T-helper 2 cell treated with Interferon-gamma antibody and Interleukin-4, amounts not matched to agents 100 ng/mL and 5 ng/mL, for 36 hours (primary cell): ENCODE measurements around the gene FRY. TPM values are rescaled to one million over a fixed set of nuclear protein-coding genes. Genes with fewer than 3 reads are reported as not detected.

Source experiments
- intact Hi-C: fragments of 100-400 bp; cut with micrococcal nuclease; formaldehyde crosslinking; loops from one replicate; pipeline ENCODE4 v1.15.1; 2023
- total RNA-seq: library from RNA; stranded (reverse); gene quantifications from 2 replicates; pipeline ENCODE4 v1.2.3, GENCODE V29; 2022

FRY gene
- total RNA-seq, 1 donor from 2014 or later, result 19.2 TPM

DNA sequence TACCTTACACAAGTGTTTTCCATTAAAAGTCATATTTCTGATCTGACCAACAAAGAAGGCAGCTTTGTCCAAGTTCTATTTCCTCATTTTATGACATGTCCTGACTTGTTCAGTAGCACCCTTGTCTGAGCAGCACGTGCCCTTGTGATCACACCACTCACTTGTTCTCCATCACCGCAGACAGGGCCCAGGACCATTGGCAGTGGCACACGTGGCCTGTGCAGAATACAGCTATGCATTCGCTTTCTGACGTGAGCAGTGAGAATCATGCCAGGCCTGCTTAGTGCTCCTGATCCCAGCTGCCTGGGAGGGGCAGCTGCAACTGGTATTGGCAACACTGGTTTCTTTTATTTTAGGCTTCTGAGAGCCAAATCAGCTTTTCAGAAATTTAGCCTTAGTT lies 134.2 kb downstream of the FRY start:
- intact Hi-C loops, result no loop called here

DNA sequence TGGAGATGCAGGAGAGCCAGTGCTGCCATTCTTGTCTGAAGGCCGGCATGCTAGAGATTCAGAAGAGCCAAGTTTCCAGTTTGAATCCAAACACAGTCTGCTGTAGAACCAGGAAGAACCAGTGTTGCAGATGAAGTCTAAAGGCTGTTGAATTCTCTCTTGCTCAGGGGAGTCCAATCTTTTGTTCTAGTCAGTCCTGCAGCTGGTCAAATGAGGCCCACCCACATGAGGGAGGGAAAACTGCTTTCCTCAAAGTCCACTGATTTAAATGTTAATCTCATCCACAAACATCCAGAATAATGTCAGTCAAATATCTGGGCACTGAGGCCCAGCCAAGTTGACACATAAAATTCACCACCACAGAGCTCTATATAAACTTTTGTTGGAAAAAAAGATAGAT lies 136.6 kb downstream of the FRY start:
- intact Hi-C loops, result no loop called here

DNA sequence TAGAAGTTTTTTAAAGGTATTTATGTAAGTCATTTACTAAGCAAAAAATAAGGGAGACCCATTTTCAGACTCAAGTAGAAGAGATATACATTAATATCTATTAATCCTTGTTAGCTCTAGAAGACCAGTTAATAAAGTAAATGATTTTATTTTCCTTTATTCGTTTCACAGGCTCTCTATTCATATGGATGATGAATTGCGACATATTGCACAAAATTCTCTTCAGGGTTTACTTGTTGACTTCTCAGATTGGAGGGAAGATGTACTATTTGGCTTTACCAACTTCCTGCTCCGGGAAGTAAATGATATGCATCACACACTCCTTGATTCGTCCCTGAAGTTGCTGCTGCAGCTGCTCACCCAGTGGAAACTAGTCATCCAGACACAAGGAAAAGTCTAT lies 139.3 kb downstream of the FRY start:
- intact Hi-C loops, result no loop called here

DNA sequence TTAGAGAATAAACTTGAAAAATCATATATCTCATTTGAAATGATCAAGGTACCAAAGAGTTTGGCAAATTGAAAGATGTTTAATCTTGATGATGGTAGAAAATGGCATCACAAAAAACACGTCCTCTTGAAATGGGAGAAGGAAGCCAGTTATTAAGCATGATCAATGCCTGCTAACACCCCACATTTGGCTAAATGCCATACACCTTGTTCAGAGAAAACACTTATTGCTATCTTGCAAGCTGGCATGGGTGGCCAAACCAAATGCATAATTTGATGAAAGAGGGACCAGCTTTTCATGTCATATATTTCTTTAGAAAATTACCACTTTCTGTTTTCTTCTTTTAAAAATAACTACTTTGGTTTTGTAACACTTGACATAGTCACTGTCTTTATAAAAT lies 142.3 kb downstream of the FRY start:
- intact Hi-C loops, result no loop called here

DNA sequence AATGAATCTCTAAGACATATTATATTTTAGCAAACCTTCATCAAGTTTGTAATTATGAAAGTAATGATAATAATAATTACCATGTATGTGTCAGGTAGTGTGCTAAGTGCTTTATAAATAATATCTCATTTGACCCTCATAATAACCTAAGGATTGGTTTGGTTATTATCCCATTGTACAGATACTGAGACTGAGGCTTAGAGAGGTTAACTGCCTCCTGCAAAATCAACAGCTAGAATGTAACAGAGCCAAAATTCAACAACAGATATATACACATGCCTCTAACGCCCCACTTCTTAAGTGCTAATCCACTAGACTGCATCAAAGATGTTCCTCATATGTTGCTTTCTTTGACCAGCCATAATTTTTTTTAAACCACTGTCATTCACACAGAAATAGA lies 142.8 kb downstream of the FRY start:
- intact Hi-C loops, result no loop called here

GRCh38 chr13:32175307-32175706 lies 143.7 kb downstream of the FRY start:
- intact Hi-C loops, result no loop called here

- intact Hi-C loops, result no loop called here
Observed at GRCh38 chr13:32175943-32176342, 144.4 kb downstream of the FRY start.

DNA sequence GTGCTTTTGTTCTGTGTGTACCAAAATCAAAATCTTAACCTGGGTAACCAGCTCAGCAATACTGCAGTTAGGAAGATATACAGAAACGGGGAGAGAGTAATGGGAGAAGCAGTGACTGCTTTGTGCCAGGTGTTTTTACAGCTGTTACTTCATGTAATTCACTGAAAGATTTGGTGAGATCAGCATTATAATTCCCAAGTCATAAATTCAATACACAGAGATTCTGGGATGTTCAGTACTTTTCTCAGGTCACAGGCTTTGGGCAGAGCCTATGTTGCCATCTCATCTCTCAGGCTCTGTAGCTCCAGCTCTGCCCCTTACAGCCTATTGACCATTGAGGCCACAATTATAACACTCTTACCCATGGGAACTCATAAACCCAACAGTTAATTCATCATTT lies 145.1 kb downstream of the FRY start:
- intact Hi-C loops, result no loop called here

- intact Hi-C loops, result no loop called here
Observed at GRCh38 chr13:32178763-32179162, 147.2 kb downstream of the FRY start.

DNA sequence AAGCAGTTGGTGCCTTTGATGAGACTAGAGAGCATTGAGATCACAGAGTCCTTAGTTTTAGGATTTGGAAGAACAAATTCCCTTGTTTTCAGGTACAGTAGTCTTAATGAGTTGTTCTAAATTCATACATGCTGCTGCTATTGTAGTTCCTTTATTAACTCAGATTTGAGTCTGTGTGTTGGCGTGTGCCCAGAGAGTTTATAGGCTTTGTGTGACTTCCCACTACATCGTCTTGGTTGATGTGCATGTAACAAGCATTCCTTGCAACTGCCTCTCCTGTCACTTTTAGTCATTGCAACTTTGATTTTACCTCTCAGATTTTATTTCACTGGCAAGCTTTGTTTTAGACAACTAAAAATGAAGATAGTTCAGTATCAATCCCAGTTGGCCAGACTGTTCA lies 148.1 kb downstream of the FRY start:
- intact Hi-C loops, result no loop called here

DNA sequence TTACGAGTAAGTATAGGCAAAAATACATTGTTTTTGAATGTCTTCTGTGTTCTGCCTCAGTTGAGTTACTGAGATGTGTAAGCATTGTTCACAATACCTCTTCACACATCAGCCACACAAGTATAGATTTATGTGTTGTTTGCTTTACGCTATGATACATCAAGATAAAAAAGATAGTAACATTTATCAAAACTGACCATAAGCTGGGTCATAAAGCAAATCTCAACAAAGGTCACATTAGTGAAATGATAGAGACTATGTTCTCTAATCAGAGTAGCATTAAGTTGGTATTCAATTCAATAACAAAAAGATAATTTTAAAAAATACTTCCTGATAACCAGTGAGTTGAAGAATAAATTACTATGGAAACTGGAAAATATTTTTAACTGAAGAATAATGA lies 156.1 kb downstream of the FRY start:
- intact Hi-C loops, result no loop called here

DNA sequence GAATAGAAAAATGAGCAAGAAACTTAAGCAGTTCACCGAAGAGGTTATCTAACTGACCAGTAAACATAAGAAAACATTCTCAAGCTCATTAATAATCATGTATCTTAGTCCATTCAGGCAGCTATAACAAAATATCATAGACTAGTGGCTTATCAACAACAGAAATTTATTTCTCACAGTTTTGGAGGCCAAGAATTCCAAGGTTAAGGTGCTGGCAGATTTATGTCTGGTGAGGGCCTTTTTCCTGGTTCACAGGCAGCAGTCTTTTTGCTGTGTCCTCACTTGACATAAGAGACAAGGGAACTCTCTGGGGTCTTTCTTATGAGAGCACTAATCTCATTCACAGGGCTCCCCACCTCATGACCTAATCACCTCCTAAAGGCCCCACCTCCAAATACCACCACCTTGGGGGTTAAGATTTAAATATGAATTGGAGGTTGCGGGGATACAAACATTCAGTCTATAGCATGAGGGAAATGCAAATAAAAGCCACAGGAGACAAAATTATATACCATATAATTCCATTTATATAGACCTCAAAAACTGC lies 160.0 kb downstream of the FRY start:
- intact Hi-C loops, result no loop called here

GRCh38 chr13:32195713-32196112 lies 164.1 kb downstream of the FRY start:
- intact Hi-C loops, result no loop called here

DNA sequence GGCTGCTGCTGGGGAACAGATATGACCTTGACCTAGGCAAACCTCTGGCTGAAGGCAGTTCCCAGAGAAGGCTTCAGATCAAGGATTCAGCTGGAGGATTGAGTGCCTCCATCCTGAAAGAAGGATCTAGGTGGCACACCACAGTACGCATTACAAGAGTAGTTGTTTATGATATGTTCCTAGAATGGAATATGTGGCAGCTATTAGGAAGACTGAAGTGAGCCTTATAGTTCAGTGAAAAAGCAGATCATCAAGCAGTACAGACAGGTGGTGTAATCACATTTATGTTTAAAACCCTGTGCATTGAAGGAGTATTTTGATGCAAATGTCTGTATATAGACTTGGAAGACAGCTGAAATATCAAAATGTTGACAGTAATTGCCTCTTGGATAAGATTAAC lies 167.6 kb downstream of the FRY start:
- intact Hi-C loops, result no loop called here

GRCh38 chr13:32200741-32201140 lies 169.2 kb downstream of the FRY start:
- intact Hi-C loops, result no loop called here

DNA sequence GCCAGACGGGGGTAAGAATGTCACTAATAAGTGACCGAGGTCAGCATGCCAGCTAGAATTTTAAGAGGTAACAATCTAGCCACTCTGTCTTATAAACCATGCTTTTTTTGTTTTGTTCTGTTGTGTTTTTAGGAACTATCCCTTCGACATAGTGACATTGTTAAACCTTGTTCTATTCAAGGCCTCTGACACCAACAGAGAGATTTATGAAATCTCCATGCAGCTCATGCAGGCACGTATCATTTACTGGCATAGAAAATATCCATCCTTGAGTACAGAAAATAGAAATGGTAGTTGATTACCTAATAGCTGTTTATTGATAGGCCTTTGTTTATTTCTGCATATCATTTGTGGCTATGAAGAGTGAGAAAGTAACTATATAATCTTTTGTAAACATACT lies 170.2 kb downstream of the FRY start:
- intact Hi-C loops, result no loop called here

DNA sequence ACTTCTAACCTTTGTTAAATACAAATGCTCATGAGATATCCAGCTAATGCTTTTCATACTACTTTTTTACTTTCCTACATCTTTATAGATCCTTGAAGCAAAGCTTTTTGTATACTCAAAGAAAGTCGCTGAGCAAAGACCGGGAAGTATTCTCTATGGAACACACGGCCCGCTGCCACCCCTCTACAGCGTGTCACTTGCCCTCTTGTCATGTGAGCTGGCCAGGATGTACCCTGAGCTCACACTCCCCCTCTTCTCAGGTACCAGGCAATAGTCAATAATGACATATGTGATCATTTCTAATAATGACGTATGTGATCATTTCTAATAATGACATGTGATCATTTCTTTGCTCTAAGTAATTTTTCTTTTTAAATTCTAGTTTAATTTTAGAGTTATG lies 170.7 kb downstream of the FRY start:
- intact Hi-C loops, result no loop called here

- intact Hi-C loops, result no loop called here
Observed at GRCh38 chr13:32203221-32203620, 171.6 kb downstream of the FRY start.

GRCh38 chr13:32203736-32204135 lies 172.2 kb downstream of the FRY start:
- intact Hi-C loops, result no loop called here

GRCh38 chr13:32205431-32206096 lies 174.0 kb downstream of the FRY start:
- intact Hi-C loops, result no loop called here

- intact Hi-C loops, result no loop called here
Observed at GRCh38 chr13:32206097-32206740, 174.6 kb downstream of the FRY start.

DNA sequence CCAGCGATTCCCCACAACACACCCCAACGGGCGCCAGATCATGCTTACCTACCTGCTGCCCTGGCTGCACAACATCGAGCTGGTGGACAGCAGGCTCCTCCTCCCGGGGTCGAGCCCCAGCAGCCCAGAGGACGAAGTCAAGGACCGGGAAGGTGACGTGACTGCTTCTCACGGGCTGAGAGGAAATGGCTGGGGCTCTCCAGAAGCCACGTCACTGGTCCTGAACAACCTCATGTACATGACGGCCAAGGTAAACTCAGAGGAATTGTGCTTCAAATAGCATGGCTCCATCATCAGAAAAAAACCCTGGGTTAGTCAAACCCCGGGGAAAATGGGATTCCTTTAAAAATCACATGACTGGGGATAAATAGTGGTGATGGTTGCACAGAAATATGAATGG lies 177.3 kb downstream of the FRY start:
- intact Hi-C loops, result no loop called here

DNA sequence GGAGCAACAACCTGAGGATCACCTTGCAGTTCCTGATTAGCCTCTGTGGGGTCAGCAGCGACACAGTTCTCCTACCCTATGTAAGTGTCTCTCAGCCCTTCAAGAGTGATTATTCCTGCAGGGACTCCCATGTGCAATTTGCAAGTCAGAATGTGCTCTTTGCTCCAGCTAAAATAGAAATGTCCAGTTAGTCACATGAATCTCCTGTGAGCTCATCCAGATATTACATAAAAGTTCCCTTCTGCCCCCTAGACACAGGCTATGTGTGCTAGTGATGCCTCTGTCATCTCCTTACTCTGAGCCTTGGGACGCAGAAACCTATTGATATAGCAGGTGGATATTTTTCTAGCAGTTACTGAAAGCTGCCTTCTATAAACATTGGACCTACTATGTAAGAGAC lies 178.1 kb downstream of the FRY start:
- intact Hi-C loops, result no loop called here
